ENCODE results near the gene KCNQ4. TPM values are rescaled to one million over a fixed set of nuclear protein-coding genes. Genes with fewer than 3 reads are reported as not detected.

KCNQ4 gene
- total and polyA plus RNA-seq, 10 of the 15 experiments (the other 5 are each of a cell fraction or from before 2014, with no cell fraction given), result 0.04 to 0.18 (median 0.08) TPM; not detected in 2

GRCh38 chr1:40777224-40777970 lies 6.2 kb upstream of the KCNQ4 start:
- DNase-seq (ENCODE audit: low read depth, low spot score) (no peak), FAIRE-seq (no peak), ATAC-seq (no peak)
- TF ChIP-seq MTA3 (IDR thresholded peaks at IDR 0.05; ENCODE audit: borderline replicate concordance, low read length) (no peak), CHD1 (IDR thresholded peaks at IDR 0.05; ENCODE audit: low read depth, low read length) (no peak), CHD4 (IDR thresholded peaks at IDR 0.05) (no peak), CBX5 (IDR thresholded peaks at IDR 0.05; ENCODE audit: low read depth) (no peak), NR2C1 (IDR thresholded peaks at IDR 0.05) (no peak), FOXK2 (IDR thresholded peaks at IDR 0.05) (no peak), HDAC2 (IDR thresholded peaks at IDR 0.05) (no peak)
- ChIA-PET POLR2A (interaction anchor here (0.6 kb wide), 1 partner anchor 41 kb away, joined by 5 read pairs; no protein-coding TSS in a partner anchor), RAD21 (ENCODE audit: unreplicated experiment) (interaction anchor here (0.6 to 4.9 kb wide), 2 partner anchors 12 to 75 kb away, joined by 3 to 24 read pairs; no protein-coding TSS in a partner anchor), SMC1A (ENCODE audit: uncharacterized antibody, unreplicated experiment) (interaction anchor here (0.5 to 1.6 kb wide), 2 partner anchors 28 to 70 kb away, joined by 3 read pairs; no protein-coding TSS in a partner anchor), CTCF (interaction anchor here (8.1 to 8.9 kb wide), 2 partner anchors 69 to 175 kb away, joined by 128 to 254 read pairs; no protein-coding TSS in a partner anchor)
- intact Hi-C loops (cut with micrococcal nuclease; ENCODE audit: unreplicated experiment), result no loop called here
- no peak overlapping the region for H3K9ac ChIP-seq (ENCODE audit: control insufficient read depth, insufficient read depth, low read length)
- no TSS peak for BruUV-seq (replicated peaks)
- in situ Hi-C loops (cut with MboI), result no loop called here
- no peak overlapping the region for H3K4me3 ChIP-seq
- no peaks in the 10 kb centered on the region for H3K79me2 ChIP-seq (ENCODE audit: control insufficient read depth, insufficient read depth, low read length)
- no peak overlapping the region for H3K4me2 ChIP-seq (ENCODE audit: control insufficient read depth, insufficient read depth)
- peaks cover 0 to 5% of the 10 kb centered on the region in 2 experiments; a peak in 2 of 4 replicates for H3K36me3 ChIP-seq (ENCODE audit: control insufficient read depth in 2 of 2, insufficient read depth in 2 of 2, low read length in 1 of 2)
- H3K27me3 ChIP-seq (replicated peaks in 1 of 2; ENCODE audit: control insufficient read depth in 2 of 2, insufficient read depth in 2 of 2, low read length in 1 of 2), result 0 out of 4 replicates have a peak, but pooled peaks cover 0 to 4% of the 10 kb centered on the region in 2 experiments
- no peaks in the 10 kb centered on the region; the same call in 2 of the 3 replicates for H3K9me3 ChIP-seq (replicated peaks; ENCODE audit: control insufficient read depth, insufficient read depth, low read length)
- no peak overlapping the region for H2AFZ ChIP-seq (ENCODE audit: control insufficient read depth, low read depth, low read length)
- H4K20me1 ChIP-seq (ENCODE audit: control insufficient read depth, insufficient read depth), result no peaks in the 10 kb centered on the region
- 75% methylated on average over 2 of the region's 2 CpGs for WGBS (ENCODE audit: insufficient coverage, insufficient replicate concordance, low lambda C conversion rate, missing lambda C conversion rate)
- H3K27ac ChIP-seq (ENCODE audit: control insufficient read depth, insufficient read depth), result no peak overlapping the region
- no peaks in the 10 kb centered on the region for H3K4me1 ChIP-seq (ENCODE audit: control insufficient read depth, insufficient read depth, low read length)

Measured in GM12878 (cell line).